HEK293T (cell line): Measurements from ENCODE around the gene CA5B.

Source experiments
- CTCF ChIA-PET: fragments of 350-600 bp; formaldehyde crosslinking; extraction: SDS; loops from one replicate; lab custom pipeline; 2021; ENCODE audit warnings: antibody characterized with exemption, inconsistent platforms; lab: Yijun Ruan, JAX
- POLR2A ChIA-PET: fragments of 350-600 bp; formaldehyde crosslinking; extraction: SDS; loops from one replicate; lab custom pipeline; 2020; ENCODE audit warnings: antibody characterized with exemption, inconsistent platforms; lab: Yijun Ruan, JAX
- DNase-seq: peaks from one replicate; pipeline ENCODE4 v3.0.0; 2012; ENCODE audit warnings: mixed read lengths; ENCODE audit errors: extremely low spot score
- ARNT ChIP-seq: fragments of 450-650 bp; IDR thresholded peaks from 2 replicates; pipeline ENCODE4 v1.6.1; 2017; ENCODE audit warnings: mild to moderate bottlenecking
- BHLHE40 ChIP-seq: fragments of 450-650 bp; IDR thresholded peaks from 2 replicates; pipeline ENCODE4 v1.6.1; 2016; ENCODE audit warnings: mild to moderate bottlenecking, moderate library complexity, borderline replicate concordance
- CTBP1 ChIP-seq: fragments of 450-650 bp; IDR thresholded peaks from 2 replicates; pipeline ENCODE4 v1.6.1; 2016; ENCODE audit warnings: borderline replicate concordance
- ELF4 ChIP-seq: fragments of 450-650 bp; IDR thresholded peaks from 2 replicates; pipeline ENCODE4 v1.6.1; 2017; ENCODE audit warnings: antibody characterized with exemption
- FOXA1 ChIP-seq: fragments of 450-650 bp; IDR thresholded peaks from 2 replicates; pipeline ENCODE4 v1.6.1; 2016; ENCODE audit warnings: mild to moderate bottlenecking
- FOXK2 ChIP-seq: fragments of 450-650 bp; IDR thresholded peaks from 2 replicates; pipeline ENCODE4 v1.6.1; 2016; ENCODE audit warnings: mild to moderate bottlenecking
- FOXM1 ChIP-seq: fragments of 450-650 bp; IDR thresholded peaks from 2 replicates; pipeline ENCODE4 v1.6.1; 2017; ENCODE audit warnings: mild to moderate bottlenecking, borderline replicate concordance
- HDGF ChIP-seq: fragments of 450-650 bp; IDR thresholded peaks from 2 replicates; pipeline ENCODE4 v1.6.1; 2017; ENCODE audit warnings: antibody characterized with exemption, borderline replicate concordance
- L3MBTL2 ChIP-seq: fragments of 450-650 bp; conservative IDR thresholded peaks from 2 replicates; pipeline ENCODE4 v1.6.1; 2016; ENCODE audit warnings: mild to moderate bottlenecking
- LEF1 ChIP-seq: fragments of 450-650 bp; IDR thresholded peaks from 2 replicates; pipeline ENCODE4 v1.6.1; 2017; ENCODE audit warnings: mild to moderate bottlenecking, borderline replicate concordance
- NFRKB ChIP-seq: fragments of 450-650 bp; IDR thresholded peaks from 2 replicates; pipeline ENCODE4 v1.6.1; 2016; ENCODE audit warnings: mild to moderate bottlenecking, moderate library complexity
- SP1 ChIP-seq: fragments of 450-650 bp; IDR thresholded peaks from 2 replicates; pipeline ENCODE4 v1.6.1; 2017
- SUZ12 ChIP-seq: fragments of 450-650 bp; IDR thresholded peaks from 2 replicates; pipeline ENCODE4 v1.6.1; 2016; ENCODE audit warnings: mild to moderate bottlenecking
- TARDBP ChIP-seq: fragments of 450-650 bp; IDR thresholded peaks from 2 replicates; pipeline ENCODE4 v1.6.1; 2016
- ZNF384 ChIP-seq: fragments of 450-650 bp; IDR thresholded peaks from 2 replicates; pipeline ENCODE4 v1.6.1; 2016
- TF ChIP-seq, protein P1 (sequence below): fragments of 450-650 bp; IDR thresholded peaks from 2 replicates; pipeline ENCODE4 v1.6.1; 2016

CA5B gene

DNA sequence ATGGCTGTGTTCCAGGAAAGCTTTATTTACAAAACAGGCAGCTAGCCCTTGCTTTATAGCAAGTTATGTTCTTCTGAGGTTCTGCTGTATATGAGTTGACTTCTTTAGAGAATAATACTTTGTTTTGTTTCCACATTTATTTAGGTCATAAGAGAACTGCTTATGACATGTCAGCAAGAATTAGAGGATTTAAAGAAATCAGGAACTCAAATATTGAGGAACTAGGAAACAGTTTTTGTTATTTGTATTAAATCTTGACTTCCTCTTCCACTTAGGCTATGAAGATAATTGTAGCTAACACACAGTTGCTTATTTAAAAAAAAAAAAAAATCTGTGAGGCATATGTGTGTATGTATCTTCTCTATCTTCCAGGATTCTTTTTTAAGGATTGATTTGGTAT lies 66.5 kb downstream of the CA5B start:
- POLR2A ChIA-PET, result no interaction called here

DNA sequence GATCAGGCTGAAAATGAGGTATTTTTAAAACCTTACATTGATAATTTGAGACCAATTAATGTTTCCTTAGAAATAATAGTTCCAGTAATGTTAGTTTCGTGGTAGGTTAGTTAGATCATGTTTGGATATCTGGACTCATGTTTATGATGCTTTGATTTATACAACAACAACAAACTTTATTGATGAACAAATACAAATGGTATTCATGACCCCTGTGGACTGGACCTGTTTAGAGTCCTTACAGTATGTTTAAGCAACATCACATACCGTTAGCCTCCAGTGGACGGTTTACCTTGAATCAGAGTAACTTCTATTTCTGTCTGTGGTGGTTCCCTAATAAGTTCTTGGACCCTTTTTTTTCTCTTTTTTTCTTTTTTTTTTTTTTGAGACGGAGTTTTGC lies 70.2 kb downstream of the CA5B start:
- no peak for TF ChIP-seq HDGF
- no peak for TF ChIP-seq TARDBP
- TF ChIP-seq SP1, result no peak
- TF ChIP-seq CTBP1, result no peak
- TF ChIP-seq NFRKB, result no peak
- no peak for TF ChIP-seq FOXA1
- no peak for TF ChIP-seq FOXM1
- TF ChIP-seq ELF4, result no peak
- no peak for TF ChIP-seq BHLHE40
- no peak for TF ChIP-seq L3MBTL2
- no peak for TF ChIP-seq FOXK2
- TF ChIP-seq, protein P1, sequence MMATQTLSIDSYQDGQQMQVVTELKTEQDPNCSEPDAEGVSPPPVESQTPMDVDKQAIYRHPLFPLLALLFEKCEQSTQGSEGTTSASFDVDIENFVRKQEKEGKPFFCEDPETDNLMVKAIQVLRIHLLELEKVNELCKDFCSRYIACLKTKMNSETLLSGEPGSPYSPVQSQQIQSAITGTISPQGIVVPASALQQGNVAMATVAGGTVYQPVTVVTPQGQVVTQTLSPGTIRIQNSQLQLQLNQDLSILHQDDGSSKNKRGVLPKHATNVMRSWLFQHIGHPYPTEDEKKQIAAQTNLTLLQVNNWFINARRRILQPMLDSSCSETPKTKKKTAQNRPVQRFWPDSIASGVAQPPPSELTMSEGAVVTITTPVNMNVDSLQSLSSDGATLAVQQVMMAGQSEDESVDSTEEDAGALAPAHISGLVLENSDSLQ, result no peak
- TF ChIP-seq ZNF384, result no peak
- TF ChIP-seq ARNT, result no peak
- TF ChIP-seq LEF1, result no peak
- ChIA-PET CTCF (interaction anchor here (0.7 kb wide), 1 partner anchor 171 kb away, joined by 3 read pairs; no protein-coding TSS in a partner anchor), POLR2A (no interaction called here)
- DNase-seq, result no peak

More for the DNA sequence above, 66.5 kb downstream of the CA5B start:
- CTCF ChIA-PET, result interaction anchor here (1.1 kb wide), 1 partner anchor 11 kb away, joined by 3 read pairs; no protein-coding TSS in a partner anchor
- no peak for DNase-seq
- TF ChIP-seq BHLHE40 (no peak), SP1 (no peak), LEF1 (no peak), ELF4 (no peak), HDGF (no peak), ZNF384 (no peak), L3MBTL2 (no peak), SUZ12 (no peak), NFRKB (no peak), FOXA1 (no peak), ARNT (no peak), FOXK2 (no peak), TARDBP (no peak), CTBP1 (no peak), FOXM1 (no peak)
- TF ChIP-seq, protein P1, result no peak

DNA sequence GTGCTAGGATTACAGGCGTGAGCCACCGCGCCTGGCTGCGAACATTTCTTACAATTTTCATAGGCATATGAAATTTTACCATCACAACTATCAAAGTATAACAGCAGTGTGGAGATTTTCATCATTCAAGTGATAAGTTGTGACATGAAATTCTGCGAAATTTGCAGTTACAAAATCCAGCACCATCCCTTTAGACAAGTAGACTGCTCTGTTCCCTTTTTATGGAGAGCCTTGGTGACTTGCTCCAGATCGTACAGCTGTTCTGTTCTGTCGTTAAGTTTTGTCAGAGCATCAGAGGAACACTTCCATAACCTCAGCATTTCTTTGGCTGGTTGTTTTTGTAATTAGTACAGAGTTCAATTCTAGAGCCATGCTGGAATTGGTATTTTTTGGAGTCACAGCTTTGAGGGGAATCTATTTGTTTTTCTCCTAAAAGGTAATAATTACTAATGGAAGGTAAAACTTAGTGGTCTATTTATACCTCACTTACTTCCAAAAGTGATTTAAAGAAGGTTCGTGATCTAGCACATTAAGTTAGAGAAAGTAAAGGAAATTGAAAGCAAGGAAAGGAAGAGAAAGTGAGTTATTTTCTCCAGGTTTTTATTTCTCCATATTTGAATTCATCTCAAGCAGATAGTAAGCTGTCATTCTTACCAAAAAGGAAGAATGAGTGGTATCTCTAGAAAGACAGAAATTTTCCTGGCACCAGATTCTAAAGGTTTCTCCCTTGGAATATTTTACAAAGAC lies 74.3 kb downstream of the CA5B start:
- ChIA-PET CTCF (no interaction called here), POLR2A (no interaction called here)
- DNase-seq, result no peak
- TF ChIP-seq SP1 (no peak), HDGF (no peak), FOXM1 (no peak), BHLHE40 (no peak), CTBP1 (no peak), ARNT (no peak), ELF4 (no peak), SUZ12 (no peak), LEF1 (no peak), TARDBP (no peak)
- TF ChIP-seq, protein P1, result no peak

DNA sequence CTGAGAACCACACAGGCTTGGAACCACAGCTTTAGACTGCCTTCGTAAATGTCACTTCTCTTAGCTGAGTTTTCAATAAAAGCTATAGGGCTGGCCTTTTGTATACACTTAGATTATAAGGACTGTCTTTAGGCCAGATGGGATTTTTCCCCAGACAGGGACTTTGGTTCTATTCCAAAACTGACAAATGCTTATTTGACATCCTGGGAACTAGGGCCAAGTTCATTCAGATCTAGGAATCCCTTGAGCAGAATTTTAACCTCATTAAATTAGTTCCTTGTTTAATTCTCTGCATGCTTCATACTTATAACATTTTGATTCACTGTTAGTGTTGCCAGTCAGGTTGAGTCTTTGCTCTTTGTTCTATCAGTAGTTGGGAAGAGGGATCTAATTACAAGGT lies 75.3 kb downstream of the CA5B start:
- ChIA-PET POLR2A (no interaction called here), CTCF (no interaction called here)
- TF ChIP-seq ELF4, result no peak
- no peak for TF ChIP-seq CTBP1
- no peak for TF ChIP-seq SP1
- no peak for TF ChIP-seq HDGF
- TF ChIP-seq ZNF384, result no peak
- TF ChIP-seq BHLHE40, result no peak
- TF ChIP-seq ARNT, result no peak
- no peak for TF ChIP-seq NFRKB
- TF ChIP-seq, protein P1, result no peak
- TF ChIP-seq FOXA1, result no peak
- TF ChIP-seq L3MBTL2, result no peak
- TF ChIP-seq FOXM1, result no peak
- TF ChIP-seq SUZ12, result no peak
- TF ChIP-seq FOXK2, result no peak
- no peak for TF ChIP-seq TARDBP
- no peak for TF ChIP-seq LEF1
- no peak for DNase-seq

DNA sequence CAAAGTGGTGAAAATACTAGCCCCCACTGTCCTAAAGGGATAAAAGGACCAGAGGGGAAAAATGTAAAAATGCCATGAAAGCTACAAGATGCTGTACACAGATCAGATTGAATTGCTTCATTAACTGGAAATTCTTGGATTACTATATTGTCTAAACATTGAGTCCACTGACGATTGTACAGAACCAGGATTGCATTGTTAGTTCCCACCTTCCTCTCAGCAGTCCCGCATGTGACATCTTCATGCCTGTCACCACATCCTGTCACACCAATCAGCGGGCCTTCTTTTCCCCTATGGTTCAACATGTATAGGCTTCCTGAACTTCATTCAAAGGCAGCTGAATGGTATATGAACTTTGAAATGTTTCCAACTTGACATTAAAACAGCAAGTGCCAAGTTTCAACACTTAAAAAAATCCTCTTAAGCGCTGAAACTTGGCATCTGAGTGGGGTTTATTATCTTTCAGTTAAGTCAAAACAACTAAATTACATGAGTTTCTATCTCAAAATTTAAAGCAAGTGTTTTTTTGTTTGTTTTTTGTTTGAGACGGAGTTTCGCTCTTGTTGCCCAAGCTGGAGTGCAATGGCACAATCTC lies 76.8 kb downstream of the CA5B start:
- CTCF ChIA-PET, result no interaction called here
- no peak for DNase-seq

More for the DNA sequence above, 76.8 kb downstream of the CA5B start:
- POLR2A ChIA-PET, result no interaction called here
- TF ChIP-seq LEF1, result no peak
- no peak for TF ChIP-seq BHLHE40
